NCI-H345 treated with DMSO at 0.1 percent for 48 hours (cell line): Measurements from ENCODE around the gene MLLT3.
"Not testable (repeated sequence)": the region's sequence is repeated elsewhere in the genome, so short reads cannot be mapped to it uniquely, and the experiment has no call there.

ENCODE experiments used
- DNase-seq: peaks from one replicate; lab custom pipeline; 2025; ENCODE audit not compliant: unreplicated experiment; lab: John Stamatoyannopoulos, UW

MLLT3 gene

DNA sequence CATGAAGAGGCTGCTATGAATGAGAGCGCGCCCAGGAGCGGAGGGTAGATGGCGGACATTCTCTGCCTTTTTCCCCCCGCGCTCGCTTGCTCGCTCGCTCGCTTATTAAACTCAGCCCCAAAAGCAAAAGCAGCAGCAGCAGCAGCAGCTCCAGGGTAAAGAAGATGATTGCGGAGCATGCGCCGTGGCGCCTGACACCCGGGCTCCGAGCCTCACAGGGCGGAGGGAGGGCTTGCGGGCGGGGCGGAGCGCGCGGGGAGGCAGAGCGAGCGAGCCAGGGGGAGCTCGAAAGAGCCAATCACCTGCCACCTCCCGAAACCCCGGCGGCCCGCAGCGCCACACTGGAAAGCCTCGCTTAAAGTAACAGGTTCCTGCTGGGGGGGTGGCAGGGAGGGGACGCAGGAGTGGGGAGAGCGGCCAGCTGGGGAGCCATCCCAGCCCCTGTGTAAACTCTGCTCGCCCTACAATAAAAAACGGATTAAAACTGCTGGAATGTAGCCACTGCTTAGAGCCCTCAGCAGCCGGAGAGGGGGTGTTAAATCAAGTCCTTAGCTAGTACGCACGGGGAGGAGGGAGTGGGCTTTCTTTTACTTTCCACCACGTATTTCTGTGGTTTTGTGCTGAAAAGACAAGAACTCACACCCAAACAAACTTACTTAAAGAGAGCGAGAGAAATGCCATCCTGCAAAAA, at the start of gene MLLT3:
MLLT3 (minus strand) TSS at position 170 of the 691 bp plus-strand sequence.
- DNase-seq, result peak; percentile 96

DNA sequence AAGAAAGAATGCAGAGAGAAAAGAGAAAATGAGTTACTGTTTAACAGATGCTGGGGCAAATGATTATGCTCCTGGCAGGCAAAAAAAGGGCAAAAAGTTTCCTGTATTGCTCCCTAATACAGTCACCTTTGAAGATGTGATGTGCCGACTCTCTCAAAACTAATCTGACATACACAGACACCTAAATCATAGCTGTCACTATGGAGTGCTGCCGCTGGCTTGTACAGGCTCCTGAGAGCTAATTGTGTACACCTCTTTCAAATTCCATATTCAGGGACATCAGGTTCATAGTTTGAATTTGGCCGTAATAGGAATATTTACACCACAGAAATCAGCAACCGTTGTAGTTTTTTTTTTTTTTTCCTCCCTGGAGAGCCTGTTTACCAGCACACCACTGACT, 49.3 kb upstream of the MLLT3 start:
- no peak for DNase-seq

- DNase-seq, result no peak
Measured at GRCh38 chr9:20670395-20670794, 48.1 kb upstream of the MLLT3 start.

GRCh38 chr9:20664501-20664900, 42.2 kb upstream of the MLLT3 start:
- no peak for DNase-seq

DNA sequence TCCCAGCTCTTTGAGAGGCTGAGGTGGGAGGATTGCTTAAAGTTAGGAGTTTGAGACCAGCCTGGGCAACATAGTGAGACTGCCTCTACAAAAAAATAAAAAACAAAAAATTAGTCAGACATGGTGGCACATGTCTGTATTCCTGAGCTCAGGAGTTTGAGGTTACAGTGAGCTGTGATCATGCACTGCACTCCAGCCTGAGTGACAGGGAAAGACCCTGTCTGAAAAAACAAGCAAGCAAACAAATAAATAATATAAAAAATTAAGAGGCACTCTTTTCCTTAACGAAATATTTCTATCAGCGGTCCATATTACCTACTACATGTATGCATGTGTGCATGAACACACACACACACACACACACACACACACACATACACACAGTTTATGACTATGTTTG, 40.8 kb upstream of the MLLT3 start:
- DNase-seq, result no peak

DNA sequence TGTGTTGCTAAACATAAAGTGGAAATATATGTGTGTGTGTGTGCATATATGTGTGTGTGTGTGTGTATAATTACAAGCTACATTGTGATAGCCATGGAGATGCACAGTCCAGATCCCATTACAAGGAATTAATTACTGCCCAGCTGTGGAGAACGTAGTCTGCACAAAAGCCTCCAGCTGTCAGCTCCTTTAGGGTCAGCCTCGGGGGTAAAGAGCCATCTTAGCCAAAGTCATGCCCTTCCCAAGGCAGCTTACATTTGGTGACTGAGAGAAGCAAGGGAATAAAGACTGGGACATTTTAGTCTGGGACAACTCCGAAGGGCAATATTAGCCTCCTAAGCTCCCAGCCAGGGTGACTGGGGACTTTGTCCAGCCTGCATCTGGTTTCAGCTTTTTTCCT, 39.9 kb upstream of the MLLT3 start:
- no peak for DNase-seq

DNA sequence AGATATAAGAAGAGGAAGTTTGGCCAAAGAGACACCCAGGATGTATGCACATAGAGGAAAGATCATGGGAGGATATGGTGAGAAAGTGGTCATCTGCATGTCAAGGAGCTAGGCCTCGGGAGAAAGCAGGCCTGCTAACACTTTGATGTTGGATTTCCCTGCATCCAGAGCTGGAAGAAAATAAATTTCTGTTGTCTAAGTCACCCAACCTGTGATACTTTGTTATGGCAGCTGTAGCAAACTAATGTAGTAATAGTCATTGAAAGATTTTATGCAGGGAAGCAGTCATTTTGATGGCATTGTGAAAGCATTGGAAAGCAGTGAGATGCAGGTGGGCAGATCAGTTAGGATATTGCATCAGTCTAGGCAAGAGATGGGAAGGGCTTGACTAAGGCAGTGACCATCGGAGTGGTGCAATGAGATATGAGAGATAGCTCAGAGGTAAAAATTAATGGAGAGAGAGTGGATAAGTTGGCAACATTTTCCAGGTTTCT, 37.2 kb upstream of the MLLT3 start:
- DNase-seq, result no peak

DNA sequence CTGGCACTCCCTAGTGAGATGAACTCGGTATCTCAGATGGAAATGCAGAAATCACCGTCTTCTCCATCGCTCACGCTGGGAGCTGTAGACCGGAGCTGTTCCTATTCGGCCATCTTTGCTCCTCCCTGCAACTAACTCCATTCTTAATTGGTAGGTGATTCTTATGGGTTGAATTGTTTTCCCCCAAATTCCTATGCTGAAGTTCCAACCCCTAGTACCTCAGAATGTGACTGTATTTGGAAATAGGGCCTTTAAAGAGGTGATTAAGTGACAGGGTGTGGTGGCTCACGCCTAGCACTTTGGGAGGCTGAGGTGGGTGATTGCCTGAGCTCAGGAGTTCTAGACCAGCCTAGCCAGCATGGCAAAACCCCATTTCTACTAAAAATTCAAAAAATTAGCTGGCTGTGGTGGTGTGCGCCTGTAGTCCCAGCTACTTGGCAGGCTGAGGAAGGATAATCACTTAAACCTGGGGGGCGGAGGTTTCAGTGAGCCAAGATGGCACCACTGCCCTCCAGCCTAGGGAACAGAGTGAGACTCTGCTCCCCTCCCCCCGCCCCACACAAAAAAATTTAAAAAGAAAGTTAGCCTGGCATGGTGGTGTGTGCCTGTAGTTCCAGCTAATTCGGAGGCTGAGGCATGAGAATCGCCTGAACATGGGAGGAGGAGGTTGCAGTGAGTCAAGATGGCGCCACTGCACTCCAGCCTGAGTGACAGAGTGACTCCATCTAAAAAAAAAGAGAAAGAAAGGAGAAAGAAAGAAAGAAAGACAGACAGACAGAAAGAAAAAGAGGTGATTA, 36.6 kb upstream of the MLLT3 start:
- DNase-seq, result no peak

GRCh38 chr9:20658246-20658667, 36.0 kb upstream of the MLLT3 start:
- DNase-seq, result not testable (repeated sequence)

DNA sequence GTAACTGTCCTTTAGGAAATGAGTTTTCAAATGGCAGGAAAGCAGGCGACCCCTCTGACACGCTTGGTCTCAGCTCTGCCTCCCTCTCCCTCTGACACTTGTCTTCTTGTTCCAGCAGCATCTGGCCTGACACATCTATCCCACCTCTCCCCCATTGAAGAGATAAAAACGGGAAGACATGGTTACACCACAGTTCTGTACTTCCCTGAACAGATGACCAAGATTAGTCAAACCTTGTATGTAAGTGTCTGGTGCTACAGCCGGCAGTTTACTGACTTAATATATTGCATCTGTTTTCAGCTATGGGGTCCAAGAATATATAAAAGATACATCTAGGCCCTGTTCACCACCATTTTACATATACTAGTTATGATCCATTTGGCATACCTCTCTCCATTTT, 29.6 kb upstream of the MLLT3 start:
- DNase-seq, result no peak

- DNase-seq, result no peak
Measured at GRCh38 chr9:20650750-20651299, 28.5 kb upstream of the MLLT3 start.

DNA sequence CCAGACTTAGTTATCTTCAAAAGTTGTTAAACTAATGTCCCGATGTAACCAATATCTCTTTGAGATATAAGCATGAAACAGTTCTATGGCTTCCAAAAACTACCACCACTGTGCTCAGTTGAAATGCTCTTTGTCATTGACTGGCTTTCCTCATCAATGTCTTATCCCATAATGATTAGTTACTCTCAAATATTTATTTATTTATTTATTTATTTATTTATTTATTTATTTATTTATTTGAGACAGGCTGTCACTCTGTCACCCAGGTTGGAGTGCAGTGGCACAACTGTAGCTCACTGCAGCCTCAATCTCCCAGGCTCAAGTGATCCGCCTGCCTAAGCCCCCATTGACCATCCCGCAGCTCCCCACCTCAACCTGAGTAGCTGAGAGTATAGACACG, 28.0 kb upstream of the MLLT3 start:
- DNase-seq, result no peak

- DNase-seq, result peak; percentile 51
Measured at GRCh38 chr9:20649381-20649780, 27.1 kb upstream of the MLLT3 start.

GRCh38 chr9:20646656-20647055, 24.4 kb upstream of the MLLT3 start:
- no peak for DNase-seq

DNA sequence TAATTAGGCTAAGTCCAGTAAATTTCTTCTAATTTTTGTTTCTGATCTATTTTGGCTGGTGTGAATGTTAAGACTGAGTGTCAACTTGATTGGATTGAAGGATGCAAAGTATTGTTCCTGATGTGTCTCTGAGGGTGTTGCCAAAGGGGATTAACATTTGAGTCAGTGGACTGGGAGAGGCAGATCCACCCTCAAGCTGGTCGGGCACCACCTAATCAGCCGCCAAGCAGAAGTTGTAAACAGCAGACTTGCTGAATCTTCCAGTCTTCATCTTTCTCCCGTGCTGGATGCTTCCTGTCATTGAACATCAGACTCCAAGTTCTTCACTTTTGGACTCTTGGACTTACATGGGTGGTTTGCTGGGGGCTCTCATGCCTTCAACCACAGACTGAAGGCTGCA, 21.4 kb upstream of the MLLT3 start:
- no peak for DNase-seq

GRCh38 chr9:20642045-20642444, 19.7 kb upstream of the MLLT3 start:
- DNase-seq, result no peak

GRCh38 chr9:20640331-20641187, 18.3 kb upstream of the MLLT3 start:
- DNase-seq, result peak; percentile 40

GRCh38 chr9:20636888-20637440, 14.7 kb upstream of the MLLT3 start:
- DNase-seq, result no peak

- DNase-seq, result no peak
Measured at GRCh38 chr9:20634895-20635294, 12.6 kb upstream of the MLLT3 start.

GRCh38 chr9:20632705-20633104, 10.4 kb upstream of the MLLT3 start:
- no peak for DNase-seq
